ENCODE measurements around the gene NOVA1.

GRCh38 chr14:26598672-26599131 lies 869 bp upstream of the NOVA1 start:
- TF ChIP-seq EZH2phosphoT487 (IDR thresholded peaks at IDR 0.05; ENCODE audit: borderline replicate concordance, low read length) (no peak), CTCF (IDR thresholded peaks at IDR 0.05; ENCODE audit: low read depth, low read length, poor library complexity, severe bottlenecking) (no peak)
